ENCODE results near the gene EXOC1. TPM values are rescaled to one million over a fixed set of nuclear protein-coding genes. Genes with fewer than 3 reads are reported as not detected.

EXOC1 gene
- total RNA-seq, 1 experiment from 2014 or later = 24.1 TPM

DNA sequence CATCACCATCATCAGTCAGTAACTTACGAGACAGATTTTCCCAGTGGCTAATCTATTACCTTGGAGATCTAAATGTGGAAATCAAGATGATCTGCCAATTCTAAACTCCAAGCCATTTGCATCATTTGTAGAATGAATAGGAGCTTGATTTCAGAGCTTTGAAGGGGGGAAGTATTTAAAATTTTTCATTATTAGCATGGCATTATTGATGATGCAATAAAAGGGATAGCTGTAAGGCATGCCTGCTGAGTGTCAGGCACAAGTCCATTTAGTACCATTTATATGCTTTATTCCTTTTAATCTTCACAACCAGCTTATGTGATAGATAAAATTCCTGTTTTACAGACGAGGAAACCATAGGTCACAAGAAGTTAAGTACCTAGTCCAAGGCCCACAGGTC, 28.6 kb upstream of the EXOC1 start:
- in situ Hi-C loops (cut with HindIII; ENCODE audit: low pct_unique_long_range_greater_than_20kb, low sequenced_read_pairs) = no loop called here

DNA sequence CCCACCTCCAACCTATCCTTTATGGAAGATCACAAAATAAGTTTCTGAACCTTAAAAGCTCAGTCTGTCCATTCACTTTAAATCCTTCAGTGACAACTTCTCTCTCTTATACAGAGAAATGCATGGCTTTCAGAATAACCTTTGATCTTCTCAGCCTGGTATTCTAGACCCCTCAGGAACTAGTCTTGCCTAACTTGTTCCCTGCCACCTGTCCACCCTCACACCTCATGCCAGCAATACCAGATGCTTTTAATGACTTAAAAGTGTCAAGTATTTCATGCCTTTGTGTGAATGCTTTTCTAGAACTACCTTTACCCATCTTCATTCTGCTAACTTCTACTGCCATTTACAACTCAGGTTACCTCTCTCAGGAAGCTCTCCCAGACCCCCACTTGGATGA, 26.5 kb upstream of the EXOC1 start:
- BruUV-seq (replicated peaks) = no TSS peak
- DNase-seq (ENCODE audit: low read depth, low spot score) (no peak), ATAC-seq (no peak)
- ChIA-PET POLR2A (no interaction called here), CTCF (no interaction called here)
- H3K4me1 ChIP-seq (ENCODE audit: control insufficient read depth, insufficient read depth, low read length) = no peaks in the 10 kb centered on the region
- intact Hi-C loops (cut with micrococcal nuclease; ENCODE audit: unreplicated experiment) = no loop called here
- H3K27ac ChIP-seq (ENCODE audit: low read length) = no peak overlapping the region
- in situ Hi-C loops (cut with HindIII; ENCODE audit: low pct_unique_long_range_greater_than_20kb, low sequenced_read_pairs) = no loop called here
- H3K36me3 ChIP-seq (ENCODE audit: control insufficient read depth, insufficient read depth, low read length) = no peaks in the 10 kb centered on the region
- no peaks in the 10 kb centered on the region for H3K9me3 ChIP-seq (ENCODE audit: control insufficient read depth, insufficient read depth, low read depth, low read length)
- H3K4me3 ChIP-seq (ENCODE audit: low read depth in 2 of 2, low read length in 2 of 2) = no peak overlapping the region
- TF ChIP-seq SIN3A (IDR thresholded peaks at IDR 0.05; ENCODE audit: borderline replicate concordance, insufficient read depth, low read depth, low read length) (no peak), POLR2AphosphoS5 (IDR thresholded peaks at IDR 0.05; ENCODE audit: low read depth, low read length) (no peak), TCF7L2 (IDR thresholded peaks at IDR 0.05; ENCODE audit: low read depth, low read length) (no peak)
- TF ChIP-seq, protein P1, sequence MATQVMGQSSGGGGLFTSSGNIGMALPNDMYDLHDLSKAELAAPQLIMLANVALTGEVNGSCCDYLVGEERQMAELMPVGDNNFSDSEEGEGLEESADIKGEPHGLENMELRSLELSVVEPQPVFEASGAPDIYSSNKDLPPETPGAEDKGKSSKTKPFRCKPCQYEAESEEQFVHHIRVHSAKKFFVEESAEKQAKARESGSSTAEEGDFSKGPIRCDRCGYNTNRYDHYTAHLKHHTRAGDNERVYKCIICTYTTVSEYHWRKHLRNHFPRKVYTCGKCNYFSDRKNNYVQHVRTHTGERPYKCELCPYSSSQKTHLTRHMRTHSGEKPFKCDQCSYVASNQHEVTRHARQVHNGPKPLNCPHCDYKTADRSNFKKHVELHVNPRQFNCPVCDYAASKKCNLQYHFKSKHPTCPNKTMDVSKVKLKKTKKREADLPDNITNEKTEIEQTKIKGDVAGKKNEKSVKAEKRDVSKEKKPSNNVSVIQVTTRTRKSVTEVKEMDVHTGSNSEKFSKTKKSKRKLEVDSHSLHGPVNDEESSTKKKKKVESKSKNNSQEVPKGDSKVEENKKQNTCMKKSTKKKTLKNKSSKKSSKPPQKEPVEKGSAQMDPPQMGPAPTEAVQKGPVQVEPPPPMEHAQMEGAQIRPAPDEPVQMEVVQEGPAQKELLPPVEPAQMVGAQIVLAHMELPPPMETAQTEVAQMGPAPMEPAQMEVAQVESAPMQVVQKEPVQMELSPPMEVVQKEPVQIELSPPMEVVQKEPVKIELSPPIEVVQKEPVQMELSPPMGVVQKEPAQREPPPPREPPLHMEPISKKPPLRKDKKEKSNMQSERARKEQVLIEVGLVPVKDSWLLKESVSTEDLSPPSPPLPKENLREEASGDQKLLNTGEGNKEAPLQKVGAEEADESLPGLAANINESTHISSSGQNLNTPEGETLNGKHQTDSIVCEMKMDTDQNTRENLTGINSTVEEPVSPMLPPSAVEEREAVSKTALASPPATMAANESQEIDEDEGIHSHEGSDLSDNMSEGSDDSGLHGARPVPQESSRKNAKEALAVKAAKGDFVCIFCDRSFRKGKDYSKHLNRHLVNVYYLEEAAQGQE (IDR thresholded peaks at IDR 0.05; ENCODE audit: insufficient read depth in 1 of 2, low read depth in 2 of 2, low read length in 1 of 2) = no peak
- TF ChIP-seq, protein P2, sequence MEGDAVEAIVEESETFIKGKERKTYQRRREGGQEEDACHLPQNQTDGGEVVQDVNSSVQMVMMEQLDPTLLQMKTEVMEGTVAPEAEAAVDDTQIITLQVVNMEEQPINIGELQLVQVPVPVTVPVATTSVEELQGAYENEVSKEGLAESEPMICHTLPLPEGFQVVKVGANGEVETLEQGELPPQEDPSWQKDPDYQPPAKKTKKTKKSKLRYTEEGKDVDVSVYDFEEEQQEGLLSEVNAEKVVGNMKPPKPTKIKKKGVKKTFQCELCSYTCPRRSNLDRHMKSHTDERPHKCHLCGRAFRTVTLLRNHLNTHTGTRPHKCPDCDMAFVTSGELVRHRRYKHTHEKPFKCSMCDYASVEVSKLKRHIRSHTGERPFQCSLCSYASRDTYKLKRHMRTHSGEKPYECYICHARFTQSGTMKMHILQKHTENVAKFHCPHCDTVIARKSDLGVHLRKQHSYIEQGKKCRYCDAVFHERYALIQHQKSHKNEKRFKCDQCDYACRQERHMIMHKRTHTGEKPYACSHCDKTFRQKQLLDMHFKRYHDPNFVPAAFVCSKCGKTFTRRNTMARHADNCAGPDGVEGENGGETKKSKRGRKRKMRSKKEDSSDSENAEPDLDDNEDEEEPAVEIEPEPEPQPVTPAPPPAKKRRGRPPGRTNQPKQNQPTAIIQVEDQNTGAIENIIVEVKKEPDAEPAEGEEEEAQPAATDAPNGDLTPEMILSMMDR (IDR thresholded peaks at IDR 0.05) = no peak
- H3K27me3 ChIP-seq (ENCODE audit: control insufficient read depth, insufficient read depth, low read length) = no peaks in the 10 kb centered on the region

More for the DNA sequence above, 28.6 kb upstream of the EXOC1 start:
- no peaks in the 10 kb centered on the region for H3K27me3 ChIP-seq (ENCODE audit: control insufficient read depth, insufficient read depth, low read length)
- no peak overlapping the region for H3K27ac ChIP-seq (ENCODE audit: low read length)
- H3K36me3 ChIP-seq (ENCODE audit: control insufficient read depth, insufficient read depth, low read length) = no peaks in the 10 kb centered on the region
- ChIA-PET POLR2A (no interaction called here), CTCF (no interaction called here)
- no peaks in the 10 kb centered on the region for H3K9me3 ChIP-seq (ENCODE audit: control insufficient read depth, insufficient read depth, low read depth, low read length)
- intact Hi-C loops (cut with micrococcal nuclease; ENCODE audit: unreplicated experiment) = no loop called here
- ATAC-seq (no peak), DNase-seq (ENCODE audit: low read depth, low spot score) (no peak)
- no TSS peak for BruUV-seq (replicated peaks)
- H3K4me3 ChIP-seq (ENCODE audit: low read depth in 2 of 2, low read length in 2 of 2) = no peak overlapping the region
- TF ChIP-seq, protein P1 (IDR thresholded peaks at IDR 0.05; ENCODE audit: insufficient read depth in 1 of 2, low read depth in 2 of 2, low read length in 1 of 2) = no peak
- TF ChIP-seq POLR2AphosphoS5 (IDR thresholded peaks at IDR 0.05; ENCODE audit: low read depth, low read length) (no peak), SIN3A (IDR thresholded peaks at IDR 0.05; ENCODE audit: borderline replicate concordance, insufficient read depth, low read depth, low read length) (no peak), TCF7L2 (IDR thresholded peaks at IDR 0.05; ENCODE audit: low read depth, low read length) (no peak)
- TF ChIP-seq, protein P2 (IDR thresholded peaks at IDR 0.05) = no peak
- H3K4me1 ChIP-seq (ENCODE audit: control insufficient read depth, insufficient read depth, low read length) = no peaks in the 10 kb centered on the region
